Left colon (tissue), 2 donors: ENCODE measurements around the gene ZP1. TPM values are rescaled to one million over a fixed set of nuclear protein-coding genes. Genes with fewer than 3 reads are reported as not detected.
A peak's percentile ranks its signal among the peaks of the same experiment; 100 is the strongest.

Experiments
- ATAC-seq: fragments of 200-7000 bp; cut with Tn5 transposase; one replicate; pipeline ENCODE4 v1.9.1; 2020; ENCODE audit warnings: mild to moderate bottlenecking, moderate library complexity
- DNase-seq, 2 donors: peaks; one replicate each; pipeline ENCODE4 v3.0.0-alpha.2; 2020
- intact Hi-C, 2 donors: fragments of 100-400 bp; cut with DNase I in 1 of 2; cut with micrococcal nuclease in 1 of 2; formaldehyde crosslinking; loops; one replicate each; pipeline versions ENCODE4 v1.11.2 to v1.14.0; 2022; cut with DNase I, micrococcal nuclease
- total RNA-seq, 2 donors: library from RNA; stranded (reverse); fragmentation: NEBNext Ultra II Directional; extraction: Animal tissue kit (Norgen Biotek cat#: 25700); gene quantifications; one replicate each; pipeline ENCODE4 v1.2.1, GENCODE V29; 2021
- donor health status: DM: no; HTN: no; CAD: no.
- donor health status: DM: yes; HTN: yes; CAD: no.

Gene ZP1
- total RNA-seq, 2 donors from 2014 or later, result 0.17 TPM; not detected in 1

DNA sequence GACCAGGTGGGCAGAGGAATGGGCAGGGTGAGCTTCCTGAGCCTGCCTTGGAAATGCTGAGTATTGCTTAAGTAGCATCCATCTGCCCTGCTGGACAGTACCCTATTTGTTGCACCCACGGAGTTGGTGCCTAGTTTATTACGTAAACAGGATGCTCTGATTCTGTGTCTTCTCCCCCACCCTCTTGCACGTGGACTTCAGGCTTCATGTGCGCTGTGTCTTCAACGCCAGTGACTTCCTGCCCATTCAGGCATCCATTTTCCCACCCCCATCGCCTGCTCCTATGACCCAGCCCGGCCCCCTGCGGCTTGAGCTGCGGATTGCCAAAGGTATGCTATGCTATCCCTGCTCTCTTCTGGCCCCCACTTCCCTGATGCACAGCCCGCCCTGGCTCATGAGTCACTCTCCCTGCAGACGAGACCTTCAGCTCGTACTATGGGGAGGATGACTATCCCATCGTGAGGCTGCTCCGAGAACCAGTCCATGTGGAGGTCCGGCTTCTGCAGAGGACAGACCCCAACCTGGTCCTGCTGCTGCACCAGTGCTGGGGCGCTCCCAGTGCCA is 5.7 kb downstream of the ZP1 start:
- intact Hi-C loops, result no loop called here

DNA sequence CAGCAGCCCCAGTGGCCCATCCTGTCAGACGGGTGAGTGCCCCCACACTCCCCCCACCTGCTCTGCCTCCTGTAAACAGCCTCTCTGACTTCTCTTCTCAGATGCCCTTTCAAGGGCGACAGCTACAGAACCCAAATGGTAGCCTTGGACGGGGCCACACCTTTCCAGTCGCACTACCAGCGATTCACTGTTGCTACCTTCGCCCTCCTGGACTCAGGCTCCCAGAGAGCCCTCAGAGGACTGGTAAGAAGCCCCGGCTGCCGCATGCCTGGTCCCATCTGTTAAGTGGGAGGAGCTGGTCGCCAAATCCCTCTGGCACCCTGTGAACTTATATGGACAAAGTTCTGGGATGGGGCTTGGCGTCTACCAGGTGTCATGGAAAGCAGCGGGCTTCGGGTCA is 6.2 kb downstream of the ZP1 start:
- DNase-seq (no peak), ATAC-seq (no peak)
- intact Hi-C loops, result no loop called here

More for the DNA sequence above, 5.7 kb downstream of the ZP1 start:
- DNase-seq (no peak), ATAC-seq (no peak)

DNA sequence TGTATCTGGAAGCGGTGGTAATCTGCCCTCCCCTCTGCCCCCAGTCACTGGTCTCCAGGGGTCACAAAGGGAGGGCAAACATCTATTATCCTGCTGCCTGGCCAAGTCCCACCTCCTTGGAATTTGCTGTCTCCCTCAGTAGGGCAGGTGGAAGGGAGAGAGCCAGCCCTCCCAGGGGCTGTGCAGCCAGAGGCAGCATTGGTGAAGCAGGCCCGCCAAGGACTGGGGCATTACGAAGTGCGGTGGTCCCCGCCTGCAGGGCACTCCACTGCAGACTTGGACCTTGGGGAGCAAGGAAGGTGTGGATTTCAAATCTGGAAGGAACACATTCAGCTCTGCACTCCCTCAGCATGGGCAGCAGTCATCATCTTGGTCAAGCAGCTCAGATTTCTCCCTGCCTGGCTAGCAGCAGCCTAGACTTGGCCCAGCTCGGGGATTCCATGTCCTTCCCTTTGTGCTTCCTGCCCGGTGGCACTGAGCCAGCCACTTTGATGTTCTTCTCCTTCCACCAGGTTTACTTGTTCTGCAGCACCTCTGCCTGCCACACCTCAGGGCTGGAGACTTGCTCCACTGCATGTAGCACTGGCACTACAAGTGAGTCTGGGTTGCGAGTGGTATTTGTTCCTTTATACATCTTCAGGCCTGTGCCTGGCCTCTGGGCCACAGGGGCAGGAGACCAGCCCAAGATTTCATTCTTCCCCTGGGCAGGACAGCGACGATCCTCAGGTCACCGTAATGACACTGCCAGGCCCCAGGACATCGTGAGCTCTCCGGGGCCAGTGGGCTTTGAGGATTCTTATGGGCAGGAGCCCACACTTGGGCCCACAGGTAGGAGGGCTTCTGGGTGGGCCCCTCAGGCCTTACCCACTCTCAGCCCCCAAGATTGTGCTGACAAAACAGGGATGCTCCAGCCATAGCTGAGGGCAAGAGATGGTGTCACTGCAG is 7.4 kb downstream of the ZP1 start:
- no peak for DNase-seq
- intact Hi-C loops, result no loop called here
- no peak for ATAC-seq

DNA sequence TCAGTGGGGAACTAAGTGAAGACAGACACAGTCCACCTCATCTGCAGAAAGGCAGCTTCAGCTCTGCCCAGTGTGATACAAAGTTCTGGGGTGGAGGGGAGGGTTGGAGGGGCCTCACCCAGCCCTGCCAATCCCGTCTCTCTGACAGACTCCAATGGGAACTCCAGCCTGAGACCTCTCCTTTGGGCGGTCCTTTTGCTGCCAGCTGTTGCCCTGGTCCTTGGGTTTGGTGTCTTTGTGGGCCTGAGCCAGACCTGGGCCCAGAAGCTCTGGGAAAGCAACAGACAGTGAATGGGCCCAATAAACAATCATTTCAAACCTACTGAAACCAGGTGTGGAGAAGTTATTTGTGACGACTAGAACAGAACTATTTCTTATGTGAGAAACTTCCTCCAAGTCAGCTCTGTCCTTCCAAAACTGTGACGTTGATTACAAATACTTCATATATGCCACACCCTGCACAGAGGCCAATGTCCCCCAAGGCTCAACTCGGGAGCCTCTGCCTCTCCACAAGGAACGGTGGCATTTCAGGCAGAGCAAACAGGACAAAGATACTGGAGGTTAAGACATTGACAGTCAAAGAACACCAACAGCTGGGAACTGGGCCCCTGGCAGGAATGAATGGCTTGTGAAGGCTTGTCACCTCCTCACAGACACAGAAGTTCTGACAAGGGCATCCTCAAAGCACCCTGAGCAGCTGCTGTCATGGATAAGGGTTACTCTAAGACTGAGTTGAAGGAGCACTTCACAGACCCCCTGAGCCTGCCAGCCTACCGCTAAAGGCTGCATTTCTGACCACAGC is 8.2 kb downstream of the ZP1 start:
- DNase-seq (no peak), ATAC-seq (peak; percentile 52)
- intact Hi-C loops, result no loop called here

DNA sequence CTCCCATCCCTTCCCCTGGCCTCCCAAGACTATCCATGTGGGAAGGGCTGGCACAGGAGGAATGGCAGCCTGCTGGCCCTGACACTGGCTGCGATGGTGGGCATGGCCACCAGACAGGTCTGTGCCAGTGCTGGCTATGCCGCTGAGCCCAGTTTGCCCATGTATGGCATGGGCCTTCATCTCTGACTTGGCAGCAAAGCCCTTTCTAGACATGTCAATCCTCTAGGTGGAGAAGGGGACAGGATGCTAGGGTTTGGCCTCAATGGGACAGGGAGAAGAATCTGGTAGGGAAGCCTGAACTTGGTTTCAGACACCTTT is 8.8 kb downstream of the ZP1 start:
- no peak for DNase-seq
- intact Hi-C loops, result no loop called here

DNA sequence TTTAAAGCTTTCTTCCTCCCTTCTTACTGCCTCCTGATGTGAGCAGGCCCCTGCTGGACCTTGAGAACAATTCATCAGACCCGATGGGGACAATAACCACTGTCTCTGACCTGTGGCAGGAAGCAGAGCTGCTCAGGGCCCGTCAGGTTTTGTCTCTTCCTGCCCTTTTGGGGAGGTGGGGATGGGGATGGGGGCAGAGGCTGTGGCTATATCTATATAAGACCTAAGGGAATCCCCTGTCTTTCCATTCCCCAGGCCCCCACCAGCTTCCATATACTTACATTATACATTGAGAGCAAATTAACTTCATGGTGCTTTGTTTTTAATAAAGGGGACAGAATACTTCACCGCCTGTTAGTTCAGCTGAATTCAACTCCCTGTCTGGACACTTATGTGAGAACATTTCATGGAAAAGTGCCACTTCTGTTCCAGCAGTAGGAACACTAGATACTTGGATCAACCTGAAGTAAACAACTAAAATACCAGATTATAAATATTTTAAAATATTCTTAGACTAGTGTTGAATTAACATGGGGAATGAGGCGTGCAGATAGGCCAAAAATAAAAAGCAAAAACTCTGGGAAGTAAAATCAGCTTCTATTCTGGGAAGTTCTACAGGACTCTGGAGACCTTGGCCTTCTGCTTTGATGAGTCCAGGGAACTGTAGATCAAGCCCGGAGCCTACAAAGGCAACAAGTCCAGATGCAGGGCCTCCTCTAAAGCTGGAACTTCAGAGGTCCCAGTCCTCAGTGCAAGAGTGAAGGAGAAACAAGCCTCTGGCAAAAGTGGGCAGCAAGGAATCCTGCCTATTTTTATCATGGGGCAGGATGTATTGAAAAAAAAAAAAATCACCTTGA is 11.1 kb downstream of the ZP1 start:
- ATAC-seq, result no peak
- no peak for DNase-seq
- intact Hi-C loops, result no loop called here

More for the DNA sequence above, 8.8 kb downstream of the ZP1 start:
- no peak for ATAC-seq

DNA sequence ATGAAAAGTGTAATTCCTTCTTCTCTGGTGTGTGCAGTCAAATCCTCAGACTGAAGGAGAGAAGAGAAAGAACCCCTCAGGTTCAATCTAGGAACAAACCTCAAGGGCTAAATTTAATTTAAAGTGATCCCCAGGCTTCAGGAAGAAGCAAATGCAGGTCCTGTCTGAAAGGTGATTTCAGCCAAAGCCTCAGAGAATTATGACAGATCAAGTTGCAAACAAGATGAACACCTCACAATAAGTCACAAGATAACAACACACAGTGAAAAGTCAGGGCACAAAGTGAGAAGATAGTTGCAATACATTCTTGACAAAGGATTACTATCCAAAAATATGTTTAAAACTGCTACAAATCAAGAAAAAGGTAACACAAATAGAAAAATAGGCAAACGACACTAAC is 11.8 kb downstream of the ZP1 start:
- no peak for DNase-seq
- intact Hi-C loops, result no loop called here

DNA sequence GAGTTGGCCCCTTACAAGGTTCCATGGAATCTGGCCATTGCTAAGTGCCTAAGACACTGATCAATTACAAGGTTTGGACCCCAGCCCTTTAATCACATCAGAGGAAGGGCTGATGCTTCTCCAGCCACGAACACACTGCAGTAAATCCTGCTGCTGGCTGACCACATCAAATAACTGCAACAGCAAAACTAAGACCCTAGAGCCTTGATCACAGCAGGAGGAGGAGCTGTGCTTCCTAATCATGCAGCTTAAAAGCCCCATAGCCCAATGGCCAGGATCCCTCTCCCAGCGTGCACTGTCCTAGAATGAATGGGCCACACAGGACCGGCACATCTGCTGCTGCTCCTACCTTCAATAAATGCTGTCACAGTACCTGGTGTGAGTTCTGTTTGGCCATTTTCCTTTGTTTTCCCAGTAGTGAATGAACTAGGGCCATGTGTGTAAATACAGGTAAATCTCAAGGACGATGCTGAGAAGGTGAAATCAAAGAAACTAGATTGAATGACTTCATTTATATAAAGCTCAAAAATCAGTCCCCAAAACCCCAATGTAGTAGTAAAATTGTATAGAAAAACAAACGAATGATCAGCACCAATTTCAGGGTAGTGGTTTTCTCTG is 12.7 kb downstream of the ZP1 start:
- intact Hi-C loops, result no loop called here
- no peak for DNase-seq
- no peak for ATAC-seq

More for the DNA sequence above, 11.8 kb downstream of the ZP1 start:
- ATAC-seq, result no peak

DNA sequence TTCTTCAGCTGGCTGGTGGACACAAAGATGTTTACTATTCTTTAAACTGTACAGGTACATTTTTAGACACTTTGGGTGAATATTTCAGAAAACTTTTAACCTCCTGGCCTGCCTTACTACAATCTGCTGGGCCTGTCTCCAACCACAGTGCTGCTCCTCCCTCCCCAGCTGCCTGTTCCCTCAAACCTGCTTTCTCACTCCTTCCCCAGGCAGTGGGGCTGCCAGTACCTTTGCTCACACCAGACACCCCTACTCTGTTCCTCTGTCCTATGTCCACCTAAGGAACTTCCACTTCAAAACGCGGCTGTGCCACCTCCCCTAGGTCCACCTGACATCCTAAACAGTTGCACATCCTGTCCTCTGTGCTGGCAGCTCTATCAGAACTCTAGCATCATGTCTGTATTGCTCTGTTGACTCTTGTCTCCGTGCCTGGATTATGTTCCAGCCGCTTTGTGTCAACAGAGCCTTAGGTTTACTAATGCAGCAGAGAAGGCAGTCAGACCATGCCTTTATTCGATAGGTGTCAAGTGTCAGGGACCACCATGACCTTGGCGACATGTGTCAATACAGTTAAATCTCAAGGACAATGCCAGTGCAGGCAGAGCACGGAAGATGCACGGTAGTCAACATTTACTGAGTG is 13.4 kb downstream of the ZP1 start:
- ATAC-seq (no peak), DNase-seq (no peak)
- intact Hi-C loops, result no loop called here

DNA sequence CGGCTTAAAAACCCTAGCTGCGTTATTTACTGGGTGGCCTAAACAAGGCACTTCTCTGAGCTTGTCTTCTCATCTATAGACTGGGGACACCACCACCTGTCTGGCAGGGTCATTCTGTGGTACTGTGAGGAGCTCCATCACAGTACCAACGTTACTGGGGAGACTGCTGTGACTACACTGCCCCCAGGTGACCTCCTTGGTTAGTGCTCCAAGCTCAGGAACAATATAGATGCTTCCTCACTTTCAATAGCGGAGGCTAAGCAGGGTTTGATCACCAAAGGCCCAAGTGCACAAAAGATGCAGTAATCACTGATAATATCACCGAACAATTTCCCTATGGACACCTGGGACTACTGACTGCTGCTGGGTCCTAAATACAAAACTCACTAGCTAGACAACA is 20.2 kb downstream of the ZP1 start:
- DNase-seq, result peak in 1 of 2 donors; percentile 72
- intact Hi-C loops, result loop anchor here in 1 of 2 donors (5.0 kb wide), 1 partner anchor 55 kb away; no protein-coding TSS in a partner anchor
- ATAC-seq, result peak; percentile 95

DNA sequence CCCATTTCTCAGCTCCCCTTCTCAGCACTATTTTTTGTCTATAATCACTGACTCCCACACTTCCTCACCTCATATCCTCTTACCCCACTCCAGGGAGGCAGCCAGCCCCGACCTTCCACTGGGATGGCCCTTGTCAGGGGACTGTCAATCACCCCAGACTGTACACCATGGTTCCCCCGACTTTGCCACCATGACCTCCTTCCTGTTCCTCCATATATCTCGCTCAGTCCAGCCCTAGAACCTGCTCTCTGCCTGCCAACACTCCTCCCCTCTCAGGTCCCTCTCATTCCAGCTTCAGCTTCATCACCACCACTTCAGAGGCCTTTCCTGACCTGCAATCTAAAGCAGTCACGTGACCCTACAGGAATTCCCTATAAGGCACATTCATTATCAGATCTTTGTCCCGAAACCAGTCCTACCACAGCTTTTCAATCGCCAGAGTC is 22.5 kb downstream of the ZP1 start:
- intact Hi-C loops, result loop anchor here in 1 of 2 donors (5.0 kb wide), 1 partner anchor 58 kb away; no protein-coding TSS in a partner anchor
- DNase-seq (no peak), ATAC-seq (peak; percentile 33)

DNA sequence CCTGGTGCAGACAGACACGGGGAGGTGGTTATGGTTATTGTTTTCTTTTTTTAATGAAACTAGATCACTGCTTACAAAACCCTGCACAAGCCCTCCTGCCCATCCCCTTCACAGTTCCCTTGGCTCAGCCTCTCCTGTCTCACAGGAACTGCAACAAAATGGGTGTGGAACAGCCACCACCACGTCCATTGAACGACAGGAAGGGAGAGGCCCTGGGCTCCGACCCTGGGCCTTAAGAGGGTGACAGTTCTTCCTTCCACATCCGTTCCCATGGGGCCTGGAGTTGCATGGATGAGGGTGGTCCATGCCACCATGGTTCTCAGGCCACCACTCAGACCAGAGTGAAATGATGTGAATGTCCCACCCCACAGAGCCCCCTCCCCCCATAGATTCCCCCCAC is 23.4 kb downstream of the ZP1 start:
- DNase-seq (no peak), ATAC-seq (no peak)
- intact Hi-C loops, result no loop called here

DNA sequence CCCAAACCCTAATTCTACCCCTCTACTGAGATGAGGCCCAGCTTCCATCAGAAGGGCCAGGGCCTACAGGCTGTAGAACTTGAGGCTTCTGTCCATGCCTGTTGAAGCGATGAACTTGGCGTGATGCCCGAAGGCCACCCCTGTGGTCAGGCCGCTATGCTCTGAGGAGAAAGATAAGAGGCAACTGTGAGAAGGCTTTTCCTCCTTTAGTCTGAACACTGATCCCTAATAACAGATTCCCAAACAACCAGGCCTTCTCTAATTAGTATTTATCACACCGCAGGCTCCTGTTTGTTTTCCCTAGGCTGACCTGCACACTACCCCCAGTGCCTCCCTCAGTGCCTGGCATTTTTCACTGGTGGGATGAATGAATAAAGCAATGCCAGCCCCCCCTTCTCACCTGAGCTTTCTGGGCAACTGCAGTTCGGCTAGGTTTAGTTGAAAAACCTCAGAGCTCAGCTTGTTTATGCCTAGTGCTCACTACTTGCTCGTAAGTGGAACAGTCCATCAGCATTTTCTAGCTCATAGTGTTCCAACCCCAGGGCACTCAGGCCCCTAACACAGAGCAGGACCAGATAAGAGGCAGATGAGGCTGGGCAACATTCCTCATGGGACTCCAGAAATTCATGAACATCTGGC is 23.9 kb downstream of the ZP1 start:
- intact Hi-C loops, result no loop called here
- ATAC-seq (no peak), DNase-seq (no peak)

DNA sequence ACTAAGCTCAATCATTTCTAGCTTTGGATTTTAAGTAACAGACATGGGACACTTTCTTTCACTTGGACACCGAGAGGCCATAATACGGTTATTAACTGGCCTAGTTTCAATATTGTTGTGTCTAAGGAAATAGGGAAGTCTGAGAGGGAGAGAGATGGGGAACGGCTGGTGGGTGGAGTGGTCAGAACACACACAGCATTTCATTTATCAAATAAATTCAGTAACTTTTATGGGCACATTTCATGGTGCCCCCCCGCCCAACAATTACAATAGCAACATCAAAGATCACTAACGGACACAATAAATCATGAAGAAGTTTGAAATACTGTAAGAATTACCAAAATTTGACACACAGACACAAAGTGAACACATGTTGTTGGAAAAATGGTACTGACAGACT is 28.3 kb downstream of the ZP1 start:
- peak in 1 of 2 donors; percentile 48 for DNase-seq
- intact Hi-C loops, result loop anchor here in 1 of 2 donors (5.0 kb wide), 1 partner anchor 63 kb away; no protein-coding TSS in a partner anchor
- ATAC-seq, result peak; percentile 81

DNA sequence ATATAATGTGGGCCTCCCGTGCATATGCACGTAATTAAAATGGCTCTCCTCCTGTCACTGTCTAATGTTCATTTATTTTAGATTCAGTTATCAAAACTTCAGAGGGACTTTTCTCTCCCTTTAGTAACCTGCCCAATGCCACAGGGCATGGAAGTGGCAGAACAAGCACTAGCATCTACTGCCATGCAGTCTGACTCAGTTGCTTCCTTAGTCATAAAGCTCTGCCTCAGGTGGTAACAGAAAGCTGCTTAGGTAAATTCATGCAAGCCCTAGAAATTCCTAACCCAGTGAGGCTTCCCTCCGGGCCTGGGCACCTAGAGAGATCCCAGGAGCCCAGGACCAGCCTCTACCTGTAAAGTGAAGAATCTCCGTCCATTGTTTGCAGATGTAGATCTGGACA is 30.2 kb downstream of the ZP1 start:
- intact Hi-C loops, result loop anchor here in 1 of 2 donors (5.0 kb wide), 1 partner anchor 65 kb away; no protein-coding TSS in a partner anchor
- DNase-seq (no peak), ATAC-seq (no peak)

DNA sequence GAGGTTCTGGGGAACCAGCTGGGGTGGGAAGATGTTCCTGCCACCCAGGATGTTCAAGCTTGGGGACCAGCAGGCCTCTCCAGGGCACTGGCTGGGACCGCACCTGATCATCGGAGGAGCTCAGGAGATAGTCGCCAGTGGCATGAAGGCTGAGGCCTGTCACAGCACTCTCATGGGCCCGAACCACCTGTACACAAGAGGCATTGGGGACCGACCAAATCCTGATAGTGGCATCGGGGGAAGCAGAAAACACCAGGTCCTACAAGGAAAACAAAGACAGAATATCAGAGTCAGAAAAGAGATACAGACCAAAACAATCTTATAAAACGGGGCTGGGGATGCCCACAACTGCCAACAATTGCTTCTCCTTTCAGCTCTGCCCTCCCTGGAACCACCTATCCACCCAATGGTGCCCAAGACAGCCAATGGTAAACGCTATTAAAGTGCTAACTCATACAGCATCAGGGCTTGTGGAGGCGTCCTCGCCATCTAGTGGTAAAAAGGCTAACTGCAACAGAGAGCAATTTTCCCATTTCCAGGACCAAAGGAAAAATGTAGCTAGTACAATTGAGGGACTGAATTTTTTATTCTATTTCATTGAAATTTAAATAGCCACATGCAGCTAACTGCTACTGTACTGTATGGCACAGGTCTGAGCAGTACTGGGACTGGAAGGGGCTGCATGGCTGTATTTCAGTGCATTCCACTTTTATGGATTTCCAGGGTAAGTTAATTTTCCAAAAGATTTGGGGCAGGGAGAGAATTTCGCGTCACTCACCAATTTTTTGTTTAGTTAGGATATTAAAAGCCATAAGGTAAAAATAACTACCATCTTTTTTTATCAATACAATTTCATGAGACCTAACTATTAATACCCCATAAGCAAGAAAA is 31.9 kb downstream of the ZP1 start:
- DNase-seq (no peak), ATAC-seq (peak; percentile 53)
- intact Hi-C loops, result loop anchor here in 1 of 2 donors (5.0 kb wide), 1 partner anchor 67 kb away; no protein-coding TSS in a partner anchor
